ENCODE data around the gene OR4L1. TPM values are rescaled to one million over a fixed set of nuclear protein-coding genes. Genes with fewer than 3 reads are reported as not detected.
"Not testable (repeated sequence)": the region's sequence is repeated elsewhere in the genome, so short reads cannot be mapped to it uniquely, and the experiment has no call there.

OR4L1 gene
- not detected in 2 replicates for total RNA-seq (2014; rRNA removed; shearing (Covaris generic); ENCODE audit: low replicate concordance)

- in situ Hi-C loops (cut with HindIII; ENCODE audit: low pct_unique_long_range_greater_than_20kb, low sequenced_read_pairs): no loop called here
- DNase-seq (ENCODE audit: low read depth): no peak
Observed at GRCh38 chr14:20059745-20060144, at the start of gene OR4L1. TSS of gene OR4L1 (plus strand) at chr14:20060045. CDS start at chr14:20060045, 0 bp downstream.

- DNase-seq (ENCODE audit: low read depth): no peak
- in situ Hi-C loops (cut with HindIII; ENCODE audit: low pct_unique_long_range_greater_than_20kb, low sequenced_read_pairs): no loop called here
Observed at GRCh38 chr14:20019257-20019865, 40.5 kb upstream of the OR4L1 start, which contains the start of gene OR4K14. TSS of gene OR4K14 (minus strand) at chr14:20019307. CDS start at chr14:20015193, 4,114 bp downstream.

- DNase-seq (ENCODE audit: low read depth): no peak
- in situ Hi-C loops (cut with HindIII; ENCODE audit: low pct_unique_long_range_greater_than_20kb, low sequenced_read_pairs): no loop called here
Observed at GRCh38 chr14:20031058-20031457, 28.8 kb upstream of the OR4L1 start.

- in situ Hi-C loops (cut with HindIII; ENCODE audit: low pct_unique_long_range_greater_than_20kb, low sequenced_read_pairs): no loop called here
- no peak for DNase-seq (ENCODE audit: low read depth)
Observed at GRCh38 chr14:20035449-20035848, 24.4 kb upstream of the OR4L1 start.

GRCh38 chr14:20035938-20036337 is 23.9 kb upstream of the OR4L1 start, which contains the start of gene OR4K13:
TSS of gene OR4K13 (minus strand) at chr14:20036038. CDS start at chr14:20034758, 1,280 bp downstream.
- in situ Hi-C loops (cut with HindIII; ENCODE audit: low pct_unique_long_range_greater_than_20kb, low sequenced_read_pairs): no loop called here
- DNase-seq (ENCODE audit: low read depth): no peak

- in situ Hi-C loops (cut with HindIII; ENCODE audit: low pct_unique_long_range_greater_than_20kb, low sequenced_read_pairs): no loop called here
- DNase-seq (ENCODE audit: low read depth): no peak
Observed at GRCh38 chr14:20044243-20044642, 15.6 kb upstream of the OR4L1 start.

- in situ Hi-C loops (cut with HindIII; ENCODE audit: low pct_unique_long_range_greater_than_20kb, low sequenced_read_pairs): no loop called here
- DNase-seq (ENCODE audit: low read depth): no peak
Observed at GRCh38 chr14:20048202-20048601, 11.6 kb upstream of the OR4L1 start.

- no peak for DNase-seq (ENCODE audit: low read depth)
- in situ Hi-C loops (cut with HindIII; ENCODE audit: low pct_unique_long_range_greater_than_20kb, low sequenced_read_pairs): no loop called here
Observed at GRCh38 chr14:20092050-20092449, 32.2 kb downstream of the OR4L1 start.

- DNase-seq (ENCODE audit: low read depth): no peak
- in situ Hi-C loops (cut with HindIII; ENCODE audit: low pct_unique_long_range_greater_than_20kb, low sequenced_read_pairs): no loop called here
Observed at GRCh38 chr14:20093442-20093841, 33.6 kb downstream of the OR4L1 start.

GRCh38 chr14:20098926-20099770 is 39.3 kb downstream of the OR4L1 start:
- DNase-seq (ENCODE audit: low read depth); in situ Hi-C loops (cut with HindIII; ENCODE audit: low pct_unique_long_range_greater_than_20kb, low sequenced_read_pairs): not testable (repeated sequence)

GRCh38 chr14:20110438-20110837 is 50.6 kb downstream of the OR4L1 start, which contains the start of gene OR4K17:
TSS of gene OR4K17 (plus strand) at chr14:20110739. CDS start at chr14:20117500, 6,761 bp downstream.
- in situ Hi-C loops (cut with HindIII; ENCODE audit: low pct_unique_long_range_greater_than_20kb, low sequenced_read_pairs): no loop called here
- DNase-seq (ENCODE audit: low read depth): no peak

Other genes starting within 250 kb of the OR4L1 start
- not detected in 2 replicates for gene OR4K2, start 184.9 kb upstream of the OR4L1 start, total RNA-seq (2014; rRNA removed; shearing (Covaris generic); ENCODE audit: low replicate concordance)
- gene OR4K5, start 139.4 kb upstream of the OR4L1 start, total RNA-seq (2014; rRNA removed; shearing (Covaris generic); ENCODE audit: low replicate concordance): not detected in 2 replicates
- gene OR4K1, start 129.1 kb upstream of the OR4L1 start, total RNA-seq (2014; rRNA removed; shearing (Covaris generic); ENCODE audit: low replicate concordance): not detected in 2 replicates
- not detected in 2 replicates for gene OR4K15, start 84.5 kb upstream of the OR4L1 start, total RNA-seq (2014; rRNA removed; shearing (Covaris generic); ENCODE audit: low replicate concordance)
- gene OR4Q2, start 57.9 kb upstream of the OR4L1 start, total RNA-seq (2014; rRNA removed; shearing (Covaris generic); ENCODE audit: low replicate concordance): not detected in 2 replicates
- gene OR4K14, start 40.7 kb upstream of the OR4L1 start, total RNA-seq (2014; rRNA removed; shearing (Covaris generic); ENCODE audit: low replicate concordance): not detected in 2 replicates
- not detected in 2 replicates for gene OR4K13, start 24.0 kb upstream of the OR4L1 start, total RNA-seq (2014; rRNA removed; shearing (Covaris generic); ENCODE audit: low replicate concordance)
- gene OR4K17, start 50.7 kb downstream of the OR4L1 start, total RNA-seq (2014; rRNA removed; shearing (Covaris generic); ENCODE audit: low replicate concordance): not detected in 2 replicates
- gene OR4N5, start 78.8 kb downstream of the OR4L1 start, total RNA-seq (2014; rRNA removed; shearing (Covaris generic); ENCODE audit: low replicate concordance): not detected in 2 replicates
- gene OR11G2, start 130.9 kb downstream of the OR4L1 start, total RNA-seq (2014; rRNA removed; shearing (Covaris generic); ENCODE audit: low replicate concordance): not detected in 2 replicates
- gene OR11H6, start 163.7 kb downstream of the OR4L1 start, total RNA-seq (2014; rRNA removed; shearing (Covaris generic); ENCODE audit: low replicate concordance): not detected in 2 replicates
- not detected in 2 replicates for gene OR11H7, start 168.9 kb downstream of the OR4L1 start, total RNA-seq (2014; rRNA removed; shearing (Covaris generic); ENCODE audit: low replicate concordance)
- gene OR11H4, start 179.2 kb downstream of the OR4L1 start, total RNA-seq (2014; rRNA removed; shearing (Covaris generic); ENCODE audit: low replicate concordance): not detected in 2 replicates
- 17.6 and 20.4 TPM in 2 replicates for gene TTC5, start 245.9 kb downstream of the OR4L1 start, total RNA-seq (2014; rRNA removed; shearing (Covaris generic); ENCODE audit: low replicate concordance)

All from Caki2 (cell line).